NB4 (cell line): ENCODE measurements around the gene ZBTB20.

ENCODE experiments used
- POLR2A ChIP-seq: IDR thresholded peaks from 2 replicates; pipeline ENCODE4 v1.6.1; 2011; ENCODE audit warnings: mild to moderate bottlenecking; ENCODE audit not compliant: insufficient read length; ENCODE audit errors: extremely low read depth
- TF ChIP-seq, protein P1 (sequence below): IDR thresholded peaks from one replicate; pipeline ENCODE4 v1.5.1; 2012; ENCODE audit warnings: low read depth, low read length

GRCh38 chr3:114420072-114420471, 727.0 kb downstream of the ZBTB20 start:
- no peak for TF ChIP-seq POLR2A
- TF ChIP-seq, protein P1, sequence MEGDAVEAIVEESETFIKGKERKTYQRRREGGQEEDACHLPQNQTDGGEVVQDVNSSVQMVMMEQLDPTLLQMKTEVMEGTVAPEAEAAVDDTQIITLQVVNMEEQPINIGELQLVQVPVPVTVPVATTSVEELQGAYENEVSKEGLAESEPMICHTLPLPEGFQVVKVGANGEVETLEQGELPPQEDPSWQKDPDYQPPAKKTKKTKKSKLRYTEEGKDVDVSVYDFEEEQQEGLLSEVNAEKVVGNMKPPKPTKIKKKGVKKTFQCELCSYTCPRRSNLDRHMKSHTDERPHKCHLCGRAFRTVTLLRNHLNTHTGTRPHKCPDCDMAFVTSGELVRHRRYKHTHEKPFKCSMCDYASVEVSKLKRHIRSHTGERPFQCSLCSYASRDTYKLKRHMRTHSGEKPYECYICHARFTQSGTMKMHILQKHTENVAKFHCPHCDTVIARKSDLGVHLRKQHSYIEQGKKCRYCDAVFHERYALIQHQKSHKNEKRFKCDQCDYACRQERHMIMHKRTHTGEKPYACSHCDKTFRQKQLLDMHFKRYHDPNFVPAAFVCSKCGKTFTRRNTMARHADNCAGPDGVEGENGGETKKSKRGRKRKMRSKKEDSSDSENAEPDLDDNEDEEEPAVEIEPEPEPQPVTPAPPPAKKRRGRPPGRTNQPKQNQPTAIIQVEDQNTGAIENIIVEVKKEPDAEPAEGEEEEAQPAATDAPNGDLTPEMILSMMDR: no peak
